Muscle layer of duodenum (tissue), 2 donors: ENCODE data around the gene NEK9.

Experiments used
- H3K27ac ChIP-seq: one replicate; pipeline ENCODE4 v1.7.0; 2013; ENCODE audit warnings: mild to moderate bottlenecking, low read length
- H3K27me3 ChIP-seq: one replicate; pipeline ENCODE4 v1.7.0; 2013; ENCODE audit warnings: low read depth, mild to moderate bottlenecking, control low read depth, low read length
- H3K36me3 ChIP-seq, 2 donors: one replicate each; pipeline ENCODE4 v1.7.0; 2013; ENCODE audit warnings: low read length in 2 of 2, control low read depth in 1 of 2, mild to moderate bottlenecking in 1 of 2; ENCODE audit not compliant: insufficient read depth in 2 of 2, control insufficient read depth in 1 of 2
- H3K4me1 ChIP-seq, 2 donors: one replicate each; pipeline ENCODE4 v1.7.0; 2013; ENCODE audit warnings: low read length in 2 of 2, mild to moderate bottlenecking in 2 of 2, control low read depth in 1 of 2, moderate library complexity in 1 of 2; ENCODE audit not compliant: insufficient read depth in 2 of 2, control insufficient read depth in 1 of 2
- H3K4me3 ChIP-seq, 2 donors: one replicate each; pipeline ENCODE4 v1.7.0; 2013; ENCODE audit warnings: low read length in 2 of 2, low read depth in 1 of 2, mild to moderate bottlenecking in 1 of 2
- H3K9me3 ChIP-seq, 2 donors: one replicate each; pipeline ENCODE4 v1.7.0; 2013; ENCODE audit warnings: low read length in 2 of 2, control low read depth in 1 of 2, mild to moderate bottlenecking in 1 of 2; ENCODE audit not compliant: control insufficient read depth in 1 of 2
- donor health status: healthy.

NEK9 gene

DNA sequence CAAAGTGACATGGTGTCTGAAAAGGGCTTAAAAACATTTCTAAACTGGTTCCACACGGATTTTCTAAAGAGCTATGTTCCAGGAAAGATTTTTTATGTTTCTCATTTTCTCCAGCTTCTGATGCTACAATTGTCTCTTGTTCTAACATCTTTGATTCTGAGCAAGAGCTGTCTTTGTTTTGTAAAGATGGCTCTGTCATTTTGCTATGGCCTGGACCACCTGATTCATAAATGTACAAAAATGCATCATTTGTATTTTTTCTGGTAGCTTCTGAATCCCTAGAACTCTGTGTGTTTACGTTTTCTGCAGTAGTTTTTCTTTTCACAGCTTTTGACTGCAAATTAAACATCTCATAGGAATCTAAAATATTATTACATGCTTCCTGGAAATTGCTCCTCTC, 78.7 kb downstream of the NEK9 start:
- H3K36me3 ChIP-seq = peaks cover 0 to 4% of the 10 kb centered on the region in 2 donors
- H3K4me3 ChIP-seq = no peak overlapping the region
- no peak overlapping the region for H3K27ac ChIP-seq
- no peaks in the 10 kb centered on the region for H3K9me3 ChIP-seq
- no peaks in the 10 kb centered on the region for H3K27me3 ChIP-seq
- H3K4me1 ChIP-seq = peaks cover 5 to 10% of the 10 kb centered on the region in 2 donors

DNA sequence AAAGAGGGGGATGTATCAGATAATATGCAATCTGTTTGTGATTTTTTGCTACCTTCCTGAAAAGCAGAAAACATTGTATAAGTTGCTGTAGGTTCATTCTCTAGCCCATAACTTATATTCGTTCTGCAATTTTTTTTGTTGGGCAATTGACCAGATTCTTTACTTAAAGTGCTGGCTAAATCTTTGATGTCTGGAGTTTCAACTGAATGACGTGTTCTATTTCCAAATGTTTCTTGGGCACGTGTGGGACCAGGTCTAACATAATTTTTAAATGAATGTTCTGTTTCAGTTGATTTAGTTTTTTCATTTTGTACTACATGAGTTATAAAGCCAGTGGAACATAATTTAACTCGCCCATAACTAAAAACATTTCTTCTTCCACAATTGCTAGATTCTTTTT, 79.3 kb downstream of the NEK9 start:
- Histone ChIP-seq H3K27me3 (no peaks in the 10 kb centered on the region), H3K36me3 (peaks cover 0 to 5% of the 10 kb centered on the region in 2 donors), H3K4me3 (no peak overlapping the region), H3K4me1 (peaks cover 5 to 10% of the 10 kb centered on the region in 2 donors), H3K9me3 (no peaks in the 10 kb centered on the region), H3K27ac (no peak overlapping the region)

DNA sequence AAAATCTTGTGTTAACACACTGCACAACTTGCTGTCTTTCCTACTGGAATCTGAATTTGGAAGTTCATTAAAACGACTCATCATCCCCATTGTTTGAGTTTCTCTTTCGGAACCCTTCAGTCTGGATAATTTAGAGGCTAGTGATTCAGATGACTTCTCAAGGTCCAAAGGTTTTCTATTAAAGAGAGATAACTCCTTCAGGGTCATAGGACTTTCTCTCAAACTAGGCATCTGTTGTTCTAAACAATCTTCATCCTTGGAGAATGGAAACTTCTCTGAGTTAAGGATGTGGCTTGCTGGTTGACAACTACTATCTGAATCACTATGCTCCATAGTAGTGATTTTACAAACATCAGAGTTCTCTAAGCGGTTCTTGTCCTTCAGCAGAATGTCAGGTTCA, 79.9 kb downstream of the NEK9 start:
- H3K27ac ChIP-seq = no peak overlapping the region
- peaks cover 0 to 11% of the 10 kb centered on the region in 2 donors for H3K36me3 ChIP-seq
- peaks cover 5 to 14% of the 10 kb centered on the region in 2 donors for H3K4me1 ChIP-seq

DNA sequence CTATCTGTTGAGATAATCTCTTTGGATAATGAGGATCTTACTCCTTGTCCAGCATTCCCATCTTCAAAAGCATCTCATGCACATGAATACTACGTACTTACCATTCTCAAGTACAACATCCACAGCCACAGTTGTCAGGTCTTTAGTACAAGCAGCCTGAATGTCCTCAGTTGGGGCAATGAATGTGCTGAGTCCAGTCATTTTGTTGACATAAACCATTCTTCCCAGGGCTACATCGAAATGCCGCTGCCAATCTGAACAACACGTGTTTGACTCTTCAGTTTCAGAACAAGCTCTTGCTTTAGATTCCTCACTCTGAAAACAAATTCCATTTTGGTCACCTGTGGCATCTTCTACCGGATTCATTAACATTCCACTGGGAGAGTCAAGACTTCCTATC, 80.6 kb downstream of the NEK9 start:
- Histone ChIP-seq H3K36me3 (peaks cover 0 to 13% of the 10 kb centered on the region in 2 donors), H3K27ac (no peak overlapping the region), H3K4me3 (no peak overlapping the region), H3K4me1 (peaks cover 5 to 14% of the 10 kb centered on the region in 2 donors), H3K9me3 (no peaks in the 10 kb centered on the region), H3K27me3 (no peaks in the 10 kb centered on the region)

More for the DNA sequence above, 79.9 kb downstream of the NEK9 start:
- H3K9me3 ChIP-seq = no peaks in the 10 kb centered on the region
- H3K27me3 ChIP-seq = no peaks in the 10 kb centered on the region
- no peak overlapping the region for H3K4me3 ChIP-seq

DNA sequence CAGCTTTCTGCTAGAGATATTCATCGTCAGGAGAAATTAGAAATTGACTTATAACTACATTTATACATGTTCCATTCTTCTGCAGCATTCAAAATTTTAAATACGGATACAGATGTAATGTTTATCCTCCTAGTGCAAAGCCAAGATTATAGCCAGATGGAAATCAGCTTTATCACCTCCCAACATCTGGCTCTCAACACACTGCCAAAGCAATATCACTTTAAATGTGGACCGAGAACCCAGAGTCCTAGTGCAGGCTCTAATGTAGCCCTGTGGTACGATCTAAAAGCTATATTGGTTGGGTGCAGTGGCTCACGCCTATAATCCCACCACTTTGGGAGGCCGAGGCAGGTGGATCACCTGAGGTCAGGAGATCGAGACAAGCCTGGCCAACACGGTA, 82.1 kb downstream of the NEK9 start:
- no peak overlapping the region for H3K27ac ChIP-seq
- no peaks in the 10 kb centered on the region for H3K9me3 ChIP-seq
- peaks cover 0 to 13% of the 10 kb centered on the region in 2 donors for H3K36me3 ChIP-seq
- no peak overlapping the region for H3K4me3 ChIP-seq
- no peaks in the 10 kb centered on the region for H3K27me3 ChIP-seq
- H3K4me1 ChIP-seq = peaks cover 0 to 10% of the 10 kb centered on the region in 2 donors

DNA sequence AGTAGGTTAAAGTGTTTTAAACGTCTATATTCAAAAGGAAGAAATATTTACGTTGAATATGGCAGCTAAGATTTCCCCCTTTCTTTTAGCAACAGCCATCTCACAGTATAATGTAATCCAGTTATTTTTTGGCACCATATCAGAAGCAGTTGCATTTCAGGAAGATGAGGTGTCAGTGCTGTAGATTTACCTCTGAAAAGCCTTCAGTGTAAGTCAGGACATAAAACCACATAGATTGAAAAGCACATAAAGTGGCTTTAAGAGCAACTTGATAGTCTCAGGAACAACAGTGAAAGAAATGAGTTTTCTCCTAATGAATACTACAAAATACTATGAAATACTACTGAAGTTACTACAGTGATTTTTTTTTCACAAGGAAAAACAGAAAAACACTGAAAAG, 82.5 kb downstream of the NEK9 start:
- H3K4me3 ChIP-seq = no peak overlapping the region
- peak overlapping the region; percentile 44 for H3K27ac ChIP-seq

DNA sequence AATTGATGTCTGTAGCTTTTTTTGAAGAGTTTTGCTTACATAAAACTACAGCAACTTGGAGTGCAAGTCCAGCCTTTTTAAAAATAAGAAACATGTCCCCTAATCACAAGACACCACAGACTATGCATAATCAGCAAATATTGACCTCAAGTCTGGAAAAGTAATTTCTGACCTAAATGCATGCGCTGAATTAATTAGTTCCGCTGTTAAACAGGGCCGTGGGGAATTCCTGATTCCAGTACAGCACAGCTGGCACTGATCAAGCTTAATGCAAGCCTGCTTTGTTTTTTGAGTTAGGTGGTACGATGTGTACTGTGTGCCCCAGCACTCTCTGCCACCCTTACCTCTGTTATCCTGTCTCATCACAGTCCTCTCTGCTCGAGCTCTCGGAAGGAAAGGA, 84.8 kb downstream of the NEK9 start:
- Histone ChIP-seq H3K36me3 (peaks cover 3 to 12% of the 10 kb centered on the region in 2 donors), H3K4me3 (no peak overlapping the region), H3K9me3 (no peaks in the 10 kb centered on the region), H3K27me3 (no peaks in the 10 kb centered on the region), H3K4me1 (peaks cover 0 to 5% of the 10 kb centered on the region in 2 donors), H3K27ac (no peak overlapping the region)

More for the DNA sequence above, 82.5 kb downstream of the NEK9 start:
- Histone ChIP-seq H3K9me3 (no peaks in the 10 kb centered on the region), H3K27me3 (no peaks in the 10 kb centered on the region), H3K36me3 (peaks cover 0 to 11% of the 10 kb centered on the region in 2 donors), H3K4me1 (peaks cover 0 to 10% of the 10 kb centered on the region in 2 donors)

DNA sequence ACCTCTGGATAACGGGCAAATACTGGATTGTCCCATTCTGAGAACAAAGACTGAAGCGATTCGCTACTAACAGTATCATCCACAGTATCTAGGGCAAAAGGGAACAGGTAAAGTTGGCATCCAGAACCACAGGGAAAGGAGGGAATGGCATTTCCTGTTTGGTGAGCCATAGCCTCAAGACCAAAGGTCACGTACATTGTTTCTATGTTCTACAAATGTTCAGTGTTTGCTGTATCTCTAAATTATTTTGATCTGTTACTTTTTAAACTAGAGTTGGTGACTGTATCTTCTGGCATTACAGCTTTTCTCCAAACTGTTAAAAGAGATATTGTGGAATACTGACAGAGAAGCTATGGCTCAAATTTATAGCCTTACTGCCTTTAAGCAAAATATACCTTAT, 85.2 kb downstream of the NEK9 start:
- Histone ChIP-seq H3K9me3 (no peaks in the 10 kb centered on the region), H3K27me3 (no peaks in the 10 kb centered on the region), H3K4me1 (peaks cover 0 to 5% of the 10 kb centered on the region in 2 donors), H3K4me3 (no peak overlapping the region), H3K36me3 (peaks cover 7 to 16% of the 10 kb centered on the region in 2 donors), H3K27ac (no peak overlapping the region)

DNA sequence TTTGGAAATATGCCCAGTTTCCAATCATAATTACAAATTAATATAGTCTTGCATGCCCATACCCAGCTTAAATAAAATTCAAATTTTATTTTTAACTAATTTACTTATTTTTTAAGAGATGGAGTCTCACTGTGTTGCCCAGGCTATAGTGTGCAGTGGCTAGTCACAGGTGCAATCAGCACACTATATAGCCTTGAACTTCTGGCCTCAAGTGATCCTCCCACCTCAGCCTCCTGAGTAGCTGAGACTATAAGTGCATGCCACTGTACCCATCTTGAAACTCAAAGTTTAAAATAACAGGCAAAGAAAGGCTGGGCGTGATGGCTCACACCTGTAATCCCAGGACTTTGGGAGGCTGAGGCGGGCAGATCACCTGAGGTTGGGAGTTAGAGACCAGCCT, 85.9 kb downstream of the NEK9 start:
- H3K4me1 ChIP-seq = peaks cover 0 to 5% of the 10 kb centered on the region in 2 donors
- no peak overlapping the region for H3K4me3 ChIP-seq
- H3K27me3 ChIP-seq = no peaks in the 10 kb centered on the region
- H3K27ac ChIP-seq = no peak overlapping the region
- no peaks in the 10 kb centered on the region for H3K9me3 ChIP-seq
- H3K36me3 ChIP-seq = peaks cover 10 to 18% of the 10 kb centered on the region in 2 donors

DNA sequence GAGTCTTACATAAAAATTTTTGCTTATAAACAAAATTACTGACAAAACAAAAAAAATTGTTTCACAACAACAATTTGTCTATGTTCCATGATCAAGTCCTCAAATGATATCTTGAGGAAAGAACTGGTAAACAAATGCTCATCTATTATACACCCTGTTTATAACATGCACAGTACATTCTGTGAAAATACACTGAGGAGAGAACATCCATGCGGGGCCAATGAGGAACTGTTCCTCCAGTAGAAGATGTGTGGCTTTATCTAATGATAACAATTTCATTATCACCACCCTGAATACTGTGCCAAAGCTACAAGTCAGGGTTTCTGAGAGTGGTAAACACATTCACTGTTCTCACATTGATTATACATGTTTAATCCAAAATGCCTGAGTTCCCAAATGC, 86.3 kb downstream of the NEK9 start:
- no peaks in the 10 kb centered on the region for H3K27me3 ChIP-seq
- H3K4me3 ChIP-seq = no peak overlapping the region
- peaks cover 10 to 18% of the 10 kb centered on the region in 2 donors for H3K36me3 ChIP-seq
- H3K4me1 ChIP-seq = peaks cover 0 to 5% of the 10 kb centered on the region in 2 donors
- H3K27ac ChIP-seq = no peak overlapping the region
- no peaks in the 10 kb centered on the region for H3K9me3 ChIP-seq

DNA sequence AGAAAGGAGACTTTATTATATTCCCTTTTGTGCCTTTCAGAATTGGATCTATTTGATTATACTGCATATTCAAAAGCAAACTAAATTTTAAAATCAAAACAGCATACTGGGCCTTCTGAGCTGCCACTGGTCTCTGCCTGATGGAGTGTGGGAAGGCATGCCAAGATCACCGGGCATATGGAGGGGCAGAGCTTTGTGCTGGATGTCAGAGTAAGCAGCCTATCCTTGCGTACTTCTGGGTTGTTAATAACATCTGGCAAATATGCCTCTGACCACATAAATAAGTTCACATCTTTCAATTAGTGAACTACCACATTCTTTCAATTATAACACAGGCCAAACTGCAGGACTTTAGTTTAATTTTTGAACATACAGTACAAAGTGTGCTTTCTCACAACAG, 93.9 kb downstream of the NEK9 start:
- Histone ChIP-seq H3K27me3 (no peaks in the 10 kb centered on the region), H3K4me1 (no peaks in the 10 kb centered on the region), H3K27ac (no peak overlapping the region), H3K36me3 (peaks cover 42 to 43% of the 10 kb centered on the region in 2 donors), H3K4me3 (no peak overlapping the region), H3K9me3 (no peaks in the 10 kb centered on the region)

DNA sequence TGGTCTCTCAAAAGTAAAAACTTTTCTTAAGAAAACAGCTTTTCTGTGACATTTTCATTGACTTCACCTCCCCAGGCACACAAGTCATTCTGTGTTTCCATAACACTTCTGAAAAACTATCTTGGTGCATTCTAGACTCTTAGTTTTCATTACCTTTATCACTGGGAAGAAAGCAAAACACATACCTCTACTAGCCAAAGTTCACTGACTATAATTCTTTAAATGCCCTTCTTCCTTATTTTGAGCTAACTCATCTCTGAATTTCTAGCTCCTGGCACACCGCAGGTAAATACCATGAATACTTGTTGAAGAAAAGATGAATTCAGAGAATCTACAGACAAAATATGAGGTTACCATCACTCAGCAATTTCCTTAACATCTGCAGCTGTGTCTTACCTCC, 96.7 kb downstream of the NEK9 start:
- H3K27ac ChIP-seq = no peak overlapping the region
- no peaks in the 10 kb centered on the region for H3K4me1 ChIP-seq
- H3K36me3 ChIP-seq = peaks cover 33 to 47% of the 10 kb centered on the region in 2 donors
- no peaks in the 10 kb centered on the region for H3K9me3 ChIP-seq
- H3K27me3 ChIP-seq = no peaks in the 10 kb centered on the region
- no peak overlapping the region for H3K4me3 ChIP-seq
